ENCODE data around the gene POLG.

DNA sequence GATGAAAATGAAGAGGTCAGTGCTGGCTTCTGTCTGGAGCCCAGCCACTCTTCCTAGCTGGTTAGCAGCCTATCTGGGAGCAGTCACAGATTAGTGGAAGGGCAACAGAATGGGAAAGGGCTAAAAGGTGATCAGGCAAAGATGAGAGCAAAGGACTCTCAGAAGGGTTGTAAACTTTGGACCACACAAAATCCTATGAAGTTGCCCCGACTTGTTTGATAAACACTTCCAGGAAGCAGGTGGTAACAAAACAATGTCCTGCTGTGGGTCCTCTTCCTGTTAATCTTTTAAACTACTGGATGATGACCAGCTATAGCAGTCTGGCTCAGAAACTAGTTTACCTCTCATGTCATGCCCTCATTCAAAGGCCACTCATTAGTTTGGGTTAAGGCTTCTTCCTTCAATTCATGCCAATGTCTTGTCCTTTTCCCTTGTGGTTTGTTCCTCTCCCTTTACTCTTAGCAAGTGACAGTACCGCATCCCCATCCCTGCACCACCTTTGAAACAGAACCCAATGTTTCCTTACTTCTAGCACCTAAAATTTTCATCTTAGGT, 19.2 kb downstream of the POLG start:
- TF ChIP-seq ZNF124 (CRISPR knock-in tag; IDR thresholded peaks at IDR 0.05) (no peak), ZNF10 (CRISPR knock-in tag; IDR thresholded peaks at IDR 0.05; ENCODE audit: borderline replicate concordance, low read depth) (no peak), SUZ12 (IDR thresholded peaks at IDR 0.05; ENCODE audit: low read depth, low read length) (no peak), SMC3 (IDR thresholded peaks at IDR 0.05; ENCODE audit: low read length) (no peak), MAFF (IDR thresholded peaks at IDR 0.05; ENCODE audit: low read depth, low read length) (no peak), CHCHD3 (CRISPR knock-in tag; IDR thresholded peaks at IDR 0.05) (no peak)
- TF ChIP-seq, protein P1, sequence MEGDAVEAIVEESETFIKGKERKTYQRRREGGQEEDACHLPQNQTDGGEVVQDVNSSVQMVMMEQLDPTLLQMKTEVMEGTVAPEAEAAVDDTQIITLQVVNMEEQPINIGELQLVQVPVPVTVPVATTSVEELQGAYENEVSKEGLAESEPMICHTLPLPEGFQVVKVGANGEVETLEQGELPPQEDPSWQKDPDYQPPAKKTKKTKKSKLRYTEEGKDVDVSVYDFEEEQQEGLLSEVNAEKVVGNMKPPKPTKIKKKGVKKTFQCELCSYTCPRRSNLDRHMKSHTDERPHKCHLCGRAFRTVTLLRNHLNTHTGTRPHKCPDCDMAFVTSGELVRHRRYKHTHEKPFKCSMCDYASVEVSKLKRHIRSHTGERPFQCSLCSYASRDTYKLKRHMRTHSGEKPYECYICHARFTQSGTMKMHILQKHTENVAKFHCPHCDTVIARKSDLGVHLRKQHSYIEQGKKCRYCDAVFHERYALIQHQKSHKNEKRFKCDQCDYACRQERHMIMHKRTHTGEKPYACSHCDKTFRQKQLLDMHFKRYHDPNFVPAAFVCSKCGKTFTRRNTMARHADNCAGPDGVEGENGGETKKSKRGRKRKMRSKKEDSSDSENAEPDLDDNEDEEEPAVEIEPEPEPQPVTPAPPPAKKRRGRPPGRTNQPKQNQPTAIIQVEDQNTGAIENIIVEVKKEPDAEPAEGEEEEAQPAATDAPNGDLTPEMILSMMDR (CRISPR knock-in tag; IDR thresholded peaks at IDR 0.05): no peak

All from HepG2 (cell line).